Activated T-helper 1 cell treated with anti-CD3 and anti-CD28 coated beads, Interleukin-12 subunit alpha, Interleukin-12 subunit beta, Interleukin-2, Interleukin-4 antibody, amounts not matched to agents 30 ng/mL and 10 ng/mL and 1 ng/mL, durations not matched to agents 14 hours and 24 hours and 36 hours (primary cell): ENCODE results near the gene PRUNE2. TPM values are rescaled to one million over a fixed set of nuclear protein-coding genes. Genes with fewer than 3 reads are reported as not detected.

Experiments used
- DNase-seq: peaks from one replicate; pipeline ENCODE4 v3.0.0; 2021; ENCODE audit warnings: low spot score
- H3K27ac Mint-ChIP-seq: one replicate; pipeline ENCODE4 v1.8.0; 2021; ENCODE audit warnings: mild to moderate bottlenecking, mixed read lengths
- H3K27me3 Mint-ChIP-seq: one replicate; pipeline ENCODE4 v1.8.0; 2022; ENCODE audit warnings: mild to moderate bottlenecking, moderate library complexity, mixed read lengths; ENCODE audit not compliant: insufficient read depth
- H3K36me3 Mint-ChIP-seq: one replicate; pipeline ENCODE4 v1.8.0; 2021; ENCODE audit warnings: low read depth, mixed read lengths
- H3K4me1 Mint-ChIP-seq: one replicate; pipeline ENCODE4 v1.8.0; 2021; ENCODE audit warnings: low read depth, mixed read lengths
- H3K4me3 Mint-ChIP-seq: one replicate; pipeline ENCODE4 v1.8.0; 2021; ENCODE audit warnings: mild to moderate bottlenecking, moderate library complexity, mixed read lengths
- H3K9me3 Mint-ChIP-seq: one replicate; pipeline ENCODE4 v1.8.0; 2021; ENCODE audit warnings: mixed read lengths
- intact Hi-C: fragments of 100-400 bp; cut with micrococcal nuclease; formaldehyde crosslinking; loops from one replicate; pipeline ENCODE4 v1.15.1; 2024
- total RNA-seq: library from RNA; stranded (reverse); gene quantifications from 2 replicates; pipeline ENCODE4 v1.2.3, GENCODE V29; 2022

Gene PRUNE2
- total RNA-seq, 1 donor from 2014 or later: 0.57 TPM

GRCh38 chr9:76913467-76913866 is 7.6 kb upstream of the PRUNE2 start:
- H3K4me1 Mint-ChIP-seq: peaks cover 8% of the 10 kb centered on the region
- no peak for DNase-seq
- no peaks in the 10 kb centered on the region for H3K9me3 Mint-ChIP-seq
- no peaks in the 10 kb centered on the region for H3K36me3 Mint-ChIP-seq
- peaks cover 20% of the 10 kb centered on the region for H3K27me3 Mint-ChIP-seq
- intact Hi-C loops: no loop called here
- H3K4me3 Mint-ChIP-seq: no peak overlapping the region
- no peak overlapping the region for H3K27ac Mint-ChIP-seq

GRCh38 chr9:76912636-76913275 is 6.8 kb upstream of the PRUNE2 start:
- no peak for DNase-seq
- peaks cover 25% of the 10 kb centered on the region for H3K27me3 Mint-ChIP-seq
- no peaks in the 10 kb centered on the region for H3K36me3 Mint-ChIP-seq
- no peak overlapping the region for H3K27ac Mint-ChIP-seq
- intact Hi-C loops: no loop called here
- H3K9me3 Mint-ChIP-seq: no peaks in the 10 kb centered on the region
- H3K4me1 Mint-ChIP-seq: peaks cover 8% of the 10 kb centered on the region
- H3K4me3 Mint-ChIP-seq: no peak overlapping the region

GRCh38 chr9:76911971-76912370 is 6.1 kb upstream of the PRUNE2 start:
- intact Hi-C loops: no loop called here
- DNase-seq: no peak
- H3K36me3 Mint-ChIP-seq: no peaks in the 10 kb centered on the region
- H3K4me1 Mint-ChIP-seq: peaks cover 8% of the 10 kb centered on the region
- H3K9me3 Mint-ChIP-seq: no peaks in the 10 kb centered on the region
- no peak overlapping the region for H3K4me3 Mint-ChIP-seq
- peaks cover 31% of the 10 kb centered on the region for H3K27me3 Mint-ChIP-seq
- no peak overlapping the region for H3K27ac Mint-ChIP-seq

GRCh38 chr9:76910861-76911260 is 4.9 kb upstream of the PRUNE2 start:
- H3K27ac Mint-ChIP-seq: no peak overlapping the region
- intact Hi-C loops: no loop called here
- H3K9me3 Mint-ChIP-seq: no peaks in the 10 kb centered on the region
- no peak for DNase-seq
- peaks cover 8% of the 10 kb centered on the region for H3K4me1 Mint-ChIP-seq
- no peak overlapping the region for H3K4me3 Mint-ChIP-seq
- no peaks in the 10 kb centered on the region for H3K36me3 Mint-ChIP-seq
- H3K27me3 Mint-ChIP-seq: peaks cover 34% of the 10 kb centered on the region

- no peaks in the 10 kb centered on the region for H3K9me3 Mint-ChIP-seq
- no peak overlapping the region for H3K27ac Mint-ChIP-seq
- intact Hi-C loops: no loop called here
- DNase-seq: no peak
- H3K4me3 Mint-ChIP-seq: no peak overlapping the region
- no peaks in the 10 kb centered on the region for H3K4me1 Mint-ChIP-seq
- no peaks in the 10 kb centered on the region for H3K36me3 Mint-ChIP-seq
- H3K27me3 Mint-ChIP-seq: peaks cover 56% of the 10 kb centered on the region
These were observed 697 bp upstream of the PRUNE2 start for GRCh38 chr9:76906647-76906975.

- H3K27ac Mint-ChIP-seq: no peak overlapping the region
- H3K4me1 Mint-ChIP-seq: no peaks in the 10 kb centered on the region
- no peak overlapping the region for H3K4me3 Mint-ChIP-seq
- intact Hi-C loops: no loop called here
- DNase-seq: no peak
- no peaks in the 10 kb centered on the region for H3K9me3 Mint-ChIP-seq
- peaks cover 58% of the 10 kb centered on the region for H3K27me3 Mint-ChIP-seq
- H3K36me3 Mint-ChIP-seq: no peaks in the 10 kb centered on the region
These were observed 1.1 kb downstream of the PRUNE2 start for GRCh38 chr9:76904661-76905457.

GRCh38 chr9:76902395-76902794 is 3.5 kb downstream of the PRUNE2 start:
- no peaks in the 10 kb centered on the region for H3K36me3 Mint-ChIP-seq
- H3K27ac Mint-ChIP-seq: no peak overlapping the region
- no peak for DNase-seq
- no peak overlapping the region for H3K4me3 Mint-ChIP-seq
- no peaks in the 10 kb centered on the region for H3K9me3 Mint-ChIP-seq
- intact Hi-C loops: no loop called here
- no peaks in the 10 kb centered on the region for H3K4me1 Mint-ChIP-seq
- H3K27me3 Mint-ChIP-seq: peaks cover 40% of the 10 kb centered on the region

- Mint-ChIP-seq H3K27me3 (peaks cover 35% of the 10 kb centered on the region), H3K36me3 (no peaks in the 10 kb centered on the region), H3K27ac (no peak overlapping the region), H3K4me1 (no peaks in the 10 kb centered on the region), H3K4me3 (no peak overlapping the region), H3K9me3 (no peaks in the 10 kb centered on the region)
- no peak for DNase-seq
- intact Hi-C loops: no loop called here
These were observed 4.1 kb downstream of the PRUNE2 start for GRCh38 chr9:76901801-76902200.

- H3K4me3 Mint-ChIP-seq: no peak overlapping the region
- peaks cover 29% of the 10 kb centered on the region for H3K27me3 Mint-ChIP-seq
- no peaks in the 10 kb centered on the region for H3K4me1 Mint-ChIP-seq
- no peak overlapping the region for H3K27ac Mint-ChIP-seq
- intact Hi-C loops: no loop called here
- DNase-seq: no peak
- no peaks in the 10 kb centered on the region for H3K9me3 Mint-ChIP-seq
- no peaks in the 10 kb centered on the region for H3K36me3 Mint-ChIP-seq
These were observed 5.0 kb downstream of the PRUNE2 start for GRCh38 chr9:76900884-76901440.

GRCh38 chr9:76898786-76899185 is 7.1 kb downstream of the PRUNE2 start:
- Mint-ChIP-seq H3K27ac (no peak overlapping the region), H3K36me3 (no peaks in the 10 kb centered on the region), H3K9me3 (no peaks in the 10 kb centered on the region), H3K27me3 (peaks cover 11% of the 10 kb centered on the region), H3K4me1 (no peaks in the 10 kb centered on the region), H3K4me3 (no peak overlapping the region)
- no peak for DNase-seq
- intact Hi-C loops: no loop called here

GRCh38 chr9:76897804-76898525 is 7.9 kb downstream of the PRUNE2 start:
- Mint-ChIP-seq H3K36me3 (no peaks in the 10 kb centered on the region), H3K4me1 (no peaks in the 10 kb centered on the region), H3K4me3 (no peak overlapping the region), H3K9me3 (no peaks in the 10 kb centered on the region), H3K27me3 (peaks cover 10% of the 10 kb centered on the region), H3K27ac (no peak overlapping the region)
- no peak for DNase-seq
- intact Hi-C loops: no loop called here

GRCh38 chr9:76896035-76896434 is 9.9 kb downstream of the PRUNE2 start:
- intact Hi-C loops: no loop called here
- Mint-ChIP-seq H3K4me1 (no peaks in the 10 kb centered on the region), H3K27me3 (no peaks in the 10 kb centered on the region), H3K4me3 (no peak overlapping the region), H3K9me3 (no peaks in the 10 kb centered on the region), H3K27ac (no peak overlapping the region), H3K36me3 (no peaks in the 10 kb centered on the region)
- DNase-seq: no peak

GRCh38 chr9:76895186-76895585 is 10.7 kb downstream of the PRUNE2 start:
- Mint-ChIP-seq H3K27ac (no peak overlapping the region), H3K27me3 (no peaks in the 10 kb centered on the region), H3K36me3 (no peaks in the 10 kb centered on the region), H3K4me3 (no peak overlapping the region), H3K4me1 (no peaks in the 10 kb centered on the region), H3K9me3 (no peaks in the 10 kb centered on the region)
- intact Hi-C loops: no loop called here
- DNase-seq: no peak
